ENCODE results near the gene SYPL1. TPM values are rescaled to one million over a fixed set of nuclear protein-coding genes. Genes with fewer than 3 reads are reported as not detected.

SYPL1 gene
- total and polyA plus RNA-seq, 2 experiments from 2014 or later, result 94.2 to 110 TPM

- 95% methylated on average over 5 of the region's 5 CpGs for WGBS (ENCODE audit: low lambda C conversion rate, missing lambda C conversion rate)
- Histone ChIP-seq H2AFZ (no peak overlapping the region), H3K4me2 (no peak overlapping the region), H3K9me2 (replicated peaks; ENCODE audit: insufficient read depth) (no peaks in the 10 kb centered on the region), H3K79me2 (no peaks in the 10 kb centered on the region), H3K9me3 (ENCODE audit: low read depth) (no peaks in the 10 kb centered on the region), H4K20me1 (ENCODE audit: insufficient read depth, poor library complexity, severe bottlenecking) (no peaks in the 10 kb centered on the region), H3K27me3 (no peaks in the 10 kb centered on the region), H3K36me3 (replicated peaks; ENCODE audit: insufficient read depth, low read depth) (no peaks in the 10 kb centered on the region), H3K4me1 (ENCODE audit: insufficient read depth) (peaks cover 32% of the 10 kb centered on the region), H3K27ac (no peak overlapping the region), H3K4me3 (no peak overlapping the region)
- DNase-seq (ENCODE audit: low spot score), result no peak
- TF ChIP-seq EZH2phosphoT487 (IDR thresholded peaks at IDR 0.05; ENCODE audit: low read depth, severe bottlenecking, unreplicated experiment), result no peak
- no peak for TF ChIP-seq EZH2 (IDR thresholded peaks at IDR 0.05; ENCODE audit: borderline replicate concordance)
- TF ChIP-seq CTCF (IDR thresholded peaks at IDR 0.05; ENCODE audit: poor library complexity), result no peak
Measured at GRCh38 chr7:106070201-106070551, 41.9 kb downstream of the SYPL1 start.

GRCh38 chr7:106069471-106070200 lies 42.5 kb downstream of the SYPL1 start:
- no peak overlapping the region for H3K4me2 ChIP-seq
- peaks cover 36% of the 10 kb centered on the region for H3K4me1 ChIP-seq (ENCODE audit: insufficient read depth)
- no peaks in the 10 kb centered on the region for H3K9me2 ChIP-seq (replicated peaks; ENCODE audit: insufficient read depth)
- no peaks in the 10 kb centered on the region for H3K79me2 ChIP-seq
- no peaks in the 10 kb centered on the region for H3K9me3 ChIP-seq (ENCODE audit: low read depth)
- H3K36me3 ChIP-seq (replicated peaks; ENCODE audit: insufficient read depth, low read depth), result no peaks in the 10 kb centered on the region
- no peak overlapping the region for H3K4me3 ChIP-seq
- WGBS (ENCODE audit: low lambda C conversion rate, missing lambda C conversion rate), result 93% methylated on average over 9 of the region's 9 CpGs
- no peaks in the 10 kb centered on the region for H3K27me3 ChIP-seq
- DNase-seq (ENCODE audit: low spot score), result no peak
- H4K20me1 ChIP-seq (ENCODE audit: insufficient read depth, poor library complexity, severe bottlenecking), result no peaks in the 10 kb centered on the region
- TF ChIP-seq EZH2phosphoT487 (IDR thresholded peaks at IDR 0.05; ENCODE audit: low read depth, severe bottlenecking, unreplicated experiment), result no peak
- no peak for TF ChIP-seq CTCF (IDR thresholded peaks at IDR 0.05; ENCODE audit: poor library complexity)
- no peak for TF ChIP-seq EZH2 (IDR thresholded peaks at IDR 0.05; ENCODE audit: borderline replicate concordance)
- no peak overlapping the region for H3K27ac ChIP-seq
- no peak overlapping the region for H2AFZ ChIP-seq

- 89% methylated on average over 3 of the region's 3 CpGs for WGBS (ENCODE audit: low lambda C conversion rate, missing lambda C conversion rate)
- Histone ChIP-seq H3K4me3 (no peak overlapping the region), H3K4me1 (ENCODE audit: insufficient read depth) (peaks cover 37% of the 10 kb centered on the region), H3K79me2 (no peaks in the 10 kb centered on the region), H3K4me2 (no peak overlapping the region), H3K27ac (no peak overlapping the region), H3K27me3 (no peaks in the 10 kb centered on the region), H3K36me3 (replicated peaks; ENCODE audit: insufficient read depth, low read depth) (no peaks in the 10 kb centered on the region), H3K9me2 (replicated peaks; ENCODE audit: insufficient read depth) (no peaks in the 10 kb centered on the region), H2AFZ (no peak overlapping the region), H4K20me1 (ENCODE audit: insufficient read depth, poor library complexity, severe bottlenecking) (no peaks in the 10 kb centered on the region), H3K9me3 (ENCODE audit: low read depth) (no peaks in the 10 kb centered on the region)
- no peak for TF ChIP-seq EZH2 (IDR thresholded peaks at IDR 0.05; ENCODE audit: borderline replicate concordance)
- no peak for TF ChIP-seq CTCF (IDR thresholded peaks at IDR 0.05; ENCODE audit: poor library complexity)
- no peak for TF ChIP-seq EZH2phosphoT487 (IDR thresholded peaks at IDR 0.05; ENCODE audit: low read depth, severe bottlenecking, unreplicated experiment)
- DNase-seq (ENCODE audit: low spot score), result no peak
Measured at GRCh38 chr7:106068986-106069385, 43.1 kb downstream of the SYPL1 start.

Data from hepatocyte (in vitro differentiated cells).